H9 (cell line): Measurements from ENCODE around the gene CDKL1. TPM values are rescaled to one million over a fixed set of nuclear protein-coding genes. Genes with fewer than 3 reads are reported as not detected.

ENCODE experiments used
- DNase-seq: peaks from one replicate; pipeline ENCODE4 v3.0.0-alpha.2; 2017
- H2AFZ ChIP-seq: one replicate; pipeline ENCODE4 v1.6.1; 2013; ENCODE audit warnings: mild to moderate bottlenecking, low read length, control low read depth, moderate library complexity
- H2AK5ac ChIP-seq: 2 replicates; pipeline ENCODE4 v1.6.1; 2013; ENCODE audit warnings: low read length, control low read depth, mixed read lengths; ENCODE audit not compliant: insufficient read length
- H2BK120ac ChIP-seq: one replicate; pipeline ENCODE4 v1.6.1; 2013; ENCODE audit warnings: low read depth, mild to moderate bottlenecking, low read length, control low read depth, inconsistent platforms; ENCODE audit not compliant: poor library complexity, severe bottlenecking
- H2BK12ac ChIP-seq: 2 replicates; pipeline ENCODE4 v1.6.1; 2013; ENCODE audit warnings: low read length, control low read depth, mixed read lengths, low read depth; ENCODE audit not compliant: insufficient read length
- H2BK15ac ChIP-seq: 2 replicates; pipeline ENCODE4 v1.6.1; 2013; ENCODE audit warnings: low read depth, low read length, control low read depth
- H2BK20ac ChIP-seq: one replicate; pipeline ENCODE4 v1.6.1; 2013; ENCODE audit warnings: low read depth, mild to moderate bottlenecking, low read length, control low read depth, inconsistent platforms; ENCODE audit not compliant: poor library complexity, severe bottlenecking
- H2BK5ac ChIP-seq: 2 replicates; pipeline ENCODE4 v1.6.1; 2013; ENCODE audit warnings: low read length, control low read depth, mixed read lengths; ENCODE audit not compliant: insufficient read length
- H3K14ac ChIP-seq: 2 replicates; pipeline ENCODE4 v1.6.1; 2013; ENCODE audit warnings: low read length, control low read depth; ENCODE audit not compliant: insufficient read depth
- H3K18ac ChIP-seq: 2 replicates; pipeline ENCODE4 v1.6.1; 2013; ENCODE audit warnings: low read depth, mild to moderate bottlenecking, mixed read lengths, low read length, control low read depth; ENCODE audit not compliant: insufficient read length
- H3K23ac ChIP-seq: 2 replicates; pipeline ENCODE4 v1.6.1; 2013; ENCODE audit warnings: low read length, control low read depth, mixed read lengths, low read depth; ENCODE audit not compliant: insufficient read length
- H3K23me2 ChIP-seq: 2 replicates; pipeline ENCODE4 v1.6.1; 2013; ENCODE audit warnings: low read depth, mild to moderate bottlenecking, mixed read lengths, low read length, control low read depth; ENCODE audit not compliant: insufficient read length, poor library complexity, severe bottlenecking
- H3K27ac ChIP-seq: 2 replicates; pipeline ENCODE4 v1.5.1; 2013; ENCODE audit warnings: low read length, control low read depth, mixed read lengths, low read depth; ENCODE audit not compliant: insufficient read length
- H3K27me3 ChIP-seq: 2 replicates; pipeline ENCODE4 v1.6.1; 2013; ENCODE audit warnings: low read length, control low read depth, inconsistent platforms; ENCODE audit not compliant: insufficient read depth
- H3K4ac ChIP-seq: 2 replicates; pipeline ENCODE4 v1.6.1; 2013; ENCODE audit warnings: low read depth, mild to moderate bottlenecking, control low read depth, inconsistent platforms, low read length, moderate library complexity
- H3K4me1 ChIP-seq: 2 replicates; pipeline ENCODE4 v1.6.1; 2013; ENCODE audit warnings: low read length, control low read depth, inconsistent platforms; ENCODE audit not compliant: insufficient read depth
- H3K4me2 ChIP-seq: 2 replicates; pipeline ENCODE4 v1.6.1; 2013; ENCODE audit warnings: low read length, control low read depth, mixed read lengths; ENCODE audit not compliant: insufficient read length, insufficient read depth
- H3K56ac ChIP-seq: 2 replicates; pipeline ENCODE4 v1.6.1; 2013; ENCODE audit warnings: low read depth, mild to moderate bottlenecking, mixed read lengths, low read length, control low read depth; ENCODE audit not compliant: insufficient read length
- H3K79me1 ChIP-seq: 2 replicates; pipeline ENCODE4 v1.6.1; 2013; ENCODE audit warnings: low read depth, mild to moderate bottlenecking, moderate library complexity, low read length, control low read depth, inconsistent platforms; ENCODE audit not compliant: insufficient read depth, poor library complexity, severe bottlenecking
- H3K79me2 ChIP-seq: 2 replicates; pipeline ENCODE4 v1.6.1; 2013; ENCODE audit warnings: low read length, control low read depth, inconsistent platforms; ENCODE audit not compliant: insufficient read depth
- H3K9ac ChIP-seq: 2 replicates; pipeline ENCODE4 v1.6.1; 2013; ENCODE audit warnings: low read length, control low read depth, mixed read lengths; ENCODE audit not compliant: insufficient read length; ENCODE audit errors: extremely low read depth
- H3K9me3 ChIP-seq: one replicate; pipeline ENCODE4 v1.6.1; 2013; ENCODE audit warnings: low read depth, low read length, inconsistent platforms; ENCODE audit not compliant: control insufficient read depth
- H3T11ph ChIP-seq: one replicate; pipeline ENCODE4 v1.6.1; 2013; ENCODE audit warnings: mild to moderate bottlenecking, low read length, control low read depth, inconsistent platforms
- H4K20me1 ChIP-seq: one replicate; pipeline ENCODE4 v1.6.1; 2013; ENCODE audit not compliant: control insufficient read depth, insufficient read length, insufficient read depth
- H4K5ac ChIP-seq: 2 replicates; pipeline ENCODE4 v1.6.1; 2013; ENCODE audit warnings: low read depth, mild to moderate bottlenecking, mixed read lengths, low read length, control low read depth; ENCODE audit not compliant: insufficient read length
- H4K8ac ChIP-seq: replicated peaks from 2 replicates; pipeline ENCODE4 v1.6.1; 2013; ENCODE audit warnings: low read length, control low read depth, mixed read lengths, low read depth; ENCODE audit not compliant: insufficient read length
- H4K91ac ChIP-seq: 2 replicates; pipeline ENCODE4 v1.6.1; 2013; ENCODE audit warnings: low read depth, mild to moderate bottlenecking, moderate library complexity, mixed read lengths, low read length, control low read depth; ENCODE audit not compliant: insufficient read length
- H3K27ac Mint-ChIP-seq, 3 experiments: 2 replicates in 2 of 3; 3 replicates in 1 of 3; pipeline ENCODE4 v1.8.0; 2020 to 2021; ENCODE audit warnings: mixed read lengths in 3 of 3, mild to moderate bottlenecking in 1 of 3, moderate library complexity in 1 of 3
- H3K27me3 Mint-ChIP-seq: 2 replicates; pipeline ENCODE4 v1.8.0; 2021; ENCODE audit warnings: low read depth, mild to moderate bottlenecking, moderate library complexity, mixed read lengths
- H3K36me3 Mint-ChIP-seq, 3 experiments: 2 replicates in 2 of 3; 3 replicates in 1 of 3; pipeline ENCODE4 v1.8.0; 2020 to 2021; ENCODE audit warnings: low read depth in 3 of 3, mixed read lengths in 3 of 3; ENCODE audit not compliant: insufficient read depth in 1 of 3
- H3K4me1 Mint-ChIP-seq, 2 experiments: 2 replicates each; pipeline ENCODE4 v1.8.0; 2020; ENCODE audit warnings: mixed read lengths in 2 of 2
- H3K4me3 Mint-ChIP-seq, 2 experiments: 2 replicates in 1 of 2; 3 replicates in 1 of 2; pipeline ENCODE4 v1.8.0; 2020 to 2021; ENCODE audit warnings: mild to moderate bottlenecking in 2 of 2, mixed read lengths in 2 of 2, moderate library complexity in 1 of 2
- H3K9me3 Mint-ChIP-seq, 2 experiments: 2 replicates in 1 of 2; 3 replicates in 1 of 2; pipeline ENCODE4 v1.8.0; 2020; ENCODE audit warnings: mild to moderate bottlenecking in 2 of 2, mixed read lengths in 2 of 2, moderate library complexity in 1 of 2
- CTCF ChIP-seq: fragments of 200-600 bp; sonication (generic); conservative IDR thresholded peaks from 3 replicates; pipeline ENCODE4 v1.8.0; 2021; ENCODE audit warnings: antibody characterized with exemption, mild to moderate bottlenecking
- WGBS: extraction: QIAGEN DNeasy Blood & Tissue Kit; methylation state at CpG from one replicate; pipeline ENCODE4 v1.1.7; 2013; ENCODE audit warnings: missing lambda C conversion rate, low lambda C conversion rate, mixed read lengths; ENCODE audit not compliant: insufficient read length; ENCODE audit errors: extremely low coverage; 5-methylcytosine and 5-hydroxymethylcytosine counted together
- total RNA-seq: library from RNA; stranded (reverse); gene quantifications from 2 replicates; pipeline ENCODE4 v1.2.1, GENCODE V29; 2021

The CDKL1 gene
- total RNA-seq, 1 experiment from 2014 or later: 0.72 TPM

- H3K9me3 Mint-ChIP-seq: no peaks in the 10 kb centered on the region; a peak in 1 of 5 replicates
- H3K4me1 Mint-ChIP-seq: peaks cover 17 to 35% of the 10 kb centered on the region in 2 experiments
- Histone ChIP-seq H3T11ph (no peak overlapping the region), H3K9me3 (no peaks in the 10 kb centered on the region), H3K23me2 (peaks cover 10% of the 10 kb centered on the region), H3K4me2 (no peak overlapping the region), H3K4me1 (peaks cover 6% of the 10 kb centered on the region; the same call in 1 of the 2 replicates), H3K27me3 (no peaks in the 10 kb centered on the region; the same call in 1 of the 2 replicates), H2BK120ac (no peak overlapping the region), H3K9ac (no peak overlapping the region), H3K27ac (no peak overlapping the region), H3K56ac (no peak overlapping the region), H2BK12ac (no peak overlapping the region), H3K79me2 (no peaks in the 10 kb centered on the region), H2AFZ (no peak overlapping the region), H4K20me1 (no peaks in the 10 kb centered on the region), H4K91ac (no peak overlapping the region), H2BK5ac (no peak overlapping the region), H3K4ac (no peak overlapping the region), H3K79me1 (no peaks in the 10 kb centered on the region), H2AK5ac (no peak overlapping the region), H3K14ac (no peak overlapping the region), H2BK20ac (no peak overlapping the region), H3K18ac (no peak overlapping the region), H2BK15ac (no peak overlapping the region), H4K8ac (no peak overlapping the region), H3K23ac (no peak overlapping the region), H4K5ac (no peak overlapping the region)
- no CpG with 5 or more reads among the region's 2 CpGs for WGBS
- H3K36me3 Mint-ChIP-seq: peaks cover 0 to 3% (median 0%) of the 10 kb centered on the region in 3 experiments; a peak in 2 of 7 replicates
- no peak for TF ChIP-seq CTCF
- H3K27me3 Mint-ChIP-seq: peaks cover 39% of the 10 kb centered on the region
- H3K4me3 Mint-ChIP-seq: 0 out of 5 replicates have a peak overlapping the region, but pooled peaks of 1 of the 2 experiments have one; percentile 77
- H3K27ac Mint-ChIP-seq: no peak overlapping the region
- no peak for DNase-seq
These were observed 1.5 kb upstream of the CDKL1 start for GRCh38 chr14:50398189-50398580.
